NCI-H2196 (cell line): ENCODE measurements around the gene WDFY4.

Experiments
- DNase-seq: peaks from one replicate; lab custom pipeline; 2025; ENCODE audit not compliant: unreplicated experiment; lab: John Stamatoyannopoulos, UW

WDFY4 gene

GRCh38 chr10:48895803-48896195 is 211.1 kb downstream of the WDFY4 start:
- DNase-seq = no peak

GRCh38 chr10:48896756-48897440 is 212.2 kb downstream of the WDFY4 start:
- no peak for DNase-seq

- no peak for DNase-seq
Observed at GRCh38 chr10:48897441-48897790, 212.7 kb downstream of the WDFY4 start.

- no peak for DNase-seq
Observed at GRCh38 chr10:48898426-48898825, 213.8 kb downstream of the WDFY4 start.

GRCh38 chr10:48899781-48900180 is 215.1 kb downstream of the WDFY4 start:
- no peak for DNase-seq

GRCh38 chr10:48900371-48900801 is 215.7 kb downstream of the WDFY4 start:
- no peak for DNase-seq

GRCh38 chr10:48901319-48901718 is 216.6 kb downstream of the WDFY4 start:
- DNase-seq = no peak

- no peak for DNase-seq
Observed at GRCh38 chr10:48902096-48902495, 217.4 kb downstream of the WDFY4 start.

GRCh38 chr10:48903151-48903550 is 218.5 kb downstream of the WDFY4 start:
- no peak for DNase-seq

- DNase-seq = no peak
Observed at GRCh38 chr10:48904861-48905260, 220.2 kb downstream of the WDFY4 start.

- no peak for DNase-seq
Observed at GRCh38 chr10:48905311-48905710, 220.6 kb downstream of the WDFY4 start.

GRCh38 chr10:48906841-48907240 is 222.2 kb downstream of the WDFY4 start:
- DNase-seq = no peak

GRCh38 chr10:48907730-48908129 is 223.1 kb downstream of the WDFY4 start:
- no peak for DNase-seq

- no peak for DNase-seq
Observed at GRCh38 chr10:48910548-48910947, 225.9 kb downstream of the WDFY4 start.

GRCh38 chr10:48913674-48914073 is 229.0 kb downstream of the WDFY4 start:
- DNase-seq = no peak

- DNase-seq = no peak
Observed at GRCh38 chr10:48923748-48924147, 239.1 kb downstream of the WDFY4 start.

- DNase-seq = no peak
Observed at GRCh38 chr10:48924988-48925387, 240.3 kb downstream of the WDFY4 start.

- no peak for DNase-seq
Observed at GRCh38 chr10:48926255-48926654, 241.6 kb downstream of the WDFY4 start.

- DNase-seq = no peak
Observed at GRCh38 chr10:48926764-48927540, 242.3 kb downstream of the WDFY4 start.

GRCh38 chr10:48929413-48929990 is 244.8 kb downstream of the WDFY4 start:
- no peak for DNase-seq

GRCh38 chr10:48931188-48931587 is 246.5 kb downstream of the WDFY4 start:
- no peak for DNase-seq
